Spleen (tissue), 7 donors: Measurements from ENCODE around the gene GPR18.

Source experiments
- POLR2AphosphoS5 ChIP-seq, 3 donors: sonication (generic); formaldehyde crosslinking; IDR thresholded peaks; one replicate each; pipeline ENCODE4 v1.5.1; 2017; ENCODE audit warnings: antibody characterized with exemption in 3 of 3
- TF ChIP-seq, protein P1 (sequence below), 11 experiments: fragments of 200-600 bp in 7 of 11; fragments of 450-650 bp in 4 of 11; sonication (generic) in 4 of 11; IDR thresholded peaks in 8 of 11; conservative IDR thresholded peaks in 3 of 11; 1 replicate in 7 of 11; 2 replicates in 4 of 11; pipeline versions ENCODE4 v1.4.0 to v1.8.0; 2016 to 2021; ENCODE audit warnings: antibody characterized with exemption in 11 of 11, inconsistent platforms in 4 of 11, mild to moderate bottlenecking in 1 of 11
- donor health status: DM: no; HTN: no; CAD: no; lungs with moderate emphysema.
- donor health status: DM: no; HTN: no; CAD: no.
- donor health status: DM: no; HTN: no; CAD: no.

DNA sequence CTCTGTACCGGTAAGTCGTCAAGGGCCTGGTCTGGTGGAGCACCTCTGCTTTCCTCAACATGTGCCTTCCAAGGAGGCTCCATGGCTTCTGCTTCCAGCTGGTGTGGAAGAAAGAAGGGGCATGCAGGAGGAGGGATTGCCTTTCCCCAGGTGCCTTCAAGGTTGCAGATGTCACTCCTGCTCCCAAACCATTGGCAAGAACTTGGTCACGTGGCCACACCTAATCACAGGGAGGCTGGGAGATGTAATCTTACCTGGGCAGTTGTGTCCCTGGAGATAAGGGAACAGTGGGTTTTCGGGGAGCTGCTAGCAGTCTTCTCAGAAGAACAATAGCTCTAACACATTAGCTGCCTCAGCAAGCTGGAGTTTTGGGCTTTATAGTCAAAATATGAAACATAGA lies 9.7 kb upstream of the GPR18 start:
- TF ChIP-seq, protein P1, sequence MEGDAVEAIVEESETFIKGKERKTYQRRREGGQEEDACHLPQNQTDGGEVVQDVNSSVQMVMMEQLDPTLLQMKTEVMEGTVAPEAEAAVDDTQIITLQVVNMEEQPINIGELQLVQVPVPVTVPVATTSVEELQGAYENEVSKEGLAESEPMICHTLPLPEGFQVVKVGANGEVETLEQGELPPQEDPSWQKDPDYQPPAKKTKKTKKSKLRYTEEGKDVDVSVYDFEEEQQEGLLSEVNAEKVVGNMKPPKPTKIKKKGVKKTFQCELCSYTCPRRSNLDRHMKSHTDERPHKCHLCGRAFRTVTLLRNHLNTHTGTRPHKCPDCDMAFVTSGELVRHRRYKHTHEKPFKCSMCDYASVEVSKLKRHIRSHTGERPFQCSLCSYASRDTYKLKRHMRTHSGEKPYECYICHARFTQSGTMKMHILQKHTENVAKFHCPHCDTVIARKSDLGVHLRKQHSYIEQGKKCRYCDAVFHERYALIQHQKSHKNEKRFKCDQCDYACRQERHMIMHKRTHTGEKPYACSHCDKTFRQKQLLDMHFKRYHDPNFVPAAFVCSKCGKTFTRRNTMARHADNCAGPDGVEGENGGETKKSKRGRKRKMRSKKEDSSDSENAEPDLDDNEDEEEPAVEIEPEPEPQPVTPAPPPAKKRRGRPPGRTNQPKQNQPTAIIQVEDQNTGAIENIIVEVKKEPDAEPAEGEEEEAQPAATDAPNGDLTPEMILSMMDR (IDR thresholded peaks at IDR 0.05 in 8 of 11, conservative IDR thresholded peaks at IDR 0.05 in 3 of 11): no peak
- TF ChIP-seq POLR2AphosphoS5 (IDR thresholded peaks at IDR 0.05): no peak
